Measurements from ENCODE around the gene DLEC1.

GRCh38 chr3:38088126-38089078, 49.4 kb downstream of the DLEC1 start:
- TF ChIP-seq, protein P1, sequence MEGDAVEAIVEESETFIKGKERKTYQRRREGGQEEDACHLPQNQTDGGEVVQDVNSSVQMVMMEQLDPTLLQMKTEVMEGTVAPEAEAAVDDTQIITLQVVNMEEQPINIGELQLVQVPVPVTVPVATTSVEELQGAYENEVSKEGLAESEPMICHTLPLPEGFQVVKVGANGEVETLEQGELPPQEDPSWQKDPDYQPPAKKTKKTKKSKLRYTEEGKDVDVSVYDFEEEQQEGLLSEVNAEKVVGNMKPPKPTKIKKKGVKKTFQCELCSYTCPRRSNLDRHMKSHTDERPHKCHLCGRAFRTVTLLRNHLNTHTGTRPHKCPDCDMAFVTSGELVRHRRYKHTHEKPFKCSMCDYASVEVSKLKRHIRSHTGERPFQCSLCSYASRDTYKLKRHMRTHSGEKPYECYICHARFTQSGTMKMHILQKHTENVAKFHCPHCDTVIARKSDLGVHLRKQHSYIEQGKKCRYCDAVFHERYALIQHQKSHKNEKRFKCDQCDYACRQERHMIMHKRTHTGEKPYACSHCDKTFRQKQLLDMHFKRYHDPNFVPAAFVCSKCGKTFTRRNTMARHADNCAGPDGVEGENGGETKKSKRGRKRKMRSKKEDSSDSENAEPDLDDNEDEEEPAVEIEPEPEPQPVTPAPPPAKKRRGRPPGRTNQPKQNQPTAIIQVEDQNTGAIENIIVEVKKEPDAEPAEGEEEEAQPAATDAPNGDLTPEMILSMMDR (conservative IDR thresholded peaks at IDR 0.05 in 1 of 2, IDR thresholded peaks at IDR 0.05 in 1 of 2; ENCODE audit: extremely low read depth in 1 of 2, insufficient read depth in 1 of 2, low read depth in 1 of 2, low read length in 2 of 2): no peak
- TF ChIP-seq EZH2 (IDR thresholded peaks at IDR 0.05; ENCODE audit: borderline replicate concordance, low read length): no peak

All from mammary epithelial cell (primary cell).